Ecto neural progenitor cell (in vitro differentiated cells): ENCODE results near the gene MRPS21.

Source experiments
- DNase-seq: peaks from one replicate; pipeline ENCODE4 v3.0.0-alpha.2; 2018; ENCODE audit warnings: low spot score

The MRPS21 gene

GRCh38 chr1:150293433-150294253 is at the start of gene MRPS21:
MRPS21 (plus strand) TSS chr1:150293861; CDS start chr1:150294367, 506 bp downstream.
- DNase-seq = peak; percentile 91

GRCh38 chr1:150249936-150250335 is 43.7 kb upstream of the MRPS21 start:
- DNase-seq = no peak

GRCh38 chr1:150256198-150256553 is 37.5 kb upstream of the MRPS21 start:
- no peak for DNase-seq

GRCh38 chr1:150256554-150257341 is 36.9 kb upstream of the MRPS21 start:
- peak; percentile 77 for DNase-seq

GRCh38 chr1:150257624-150258585 is 35.8 kb upstream of the MRPS21 start, which contains the start of gene CA14:
CA14 (plus strand) TSS chr1:150257774; CDS start chr1:150258129, 355 bp downstream.
- DNase-seq = peak; percentile 74

- DNase-seq = no peak
Measured at GRCh38 chr1:150259217-150259616, 34.4 kb upstream of the MRPS21 start.

GRCh38 chr1:150259758-150260669 is 33.6 kb upstream of the MRPS21 start:
- DNase-seq = peak; percentile 84

GRCh38 chr1:150261367-150261766 is 32.3 kb upstream of the MRPS21 start:
- DNase-seq = no peak

GRCh38 chr1:150262388-150263320 is 31.0 kb upstream of the MRPS21 start:
- no peak for DNase-seq

GRCh38 chr1:150263549-150263948 is 30.1 kb upstream of the MRPS21 start:
- DNase-seq = no peak

GRCh38 chr1:150267896-150268295 is 25.8 kb upstream of the MRPS21 start:
- no peak for DNase-seq

- DNase-seq = no peak
Measured at GRCh38 chr1:150268340-150268704, 25.3 kb upstream of the MRPS21 start.

GRCh38 chr1:150268705-150269403 is 24.8 kb upstream of the MRPS21 start, which contains the start of gene APH1A:
APH1A (minus strand) TSS chr1:150269016; CDS start chr1:150268810, 206 bp downstream.
- peak; percentile 98 for DNase-seq

GRCh38 chr1:150269451-150269850 is 24.2 kb upstream of the MRPS21 start:
- no peak for DNase-seq

GRCh38 chr1:150271291-150271959 is 22.2 kb upstream of the MRPS21 start:
- no peak for DNase-seq

- DNase-seq = no peak
Measured at GRCh38 chr1:150273311-150273710, 20.4 kb upstream of the MRPS21 start.

GRCh38 chr1:150280138-150280707 is 13.4 kb upstream of the MRPS21 start:
- DNase-seq = no peak

- DNase-seq = peak; percentile 67
Measured at GRCh38 chr1:150281221-150281757, 12.4 kb upstream of the MRPS21 start.
